HCT116 (cell line): ENCODE results near the gene EFCAB13. TPM values are rescaled to one million over a fixed set of nuclear protein-coding genes. Genes with fewer than 3 reads are reported as not detected.
"Not testable (repeated sequence)": the region's sequence is repeated elsewhere in the genome, so short reads cannot be mapped to it uniquely, and the experiment has no call there.

Experiments used
- ATAC-seq: fragments of 200-7000 bp; cut with Tn5 transposase; 2 replicates; pipeline ENCODE4 v1.9.1; 2020; ENCODE audit warnings: mild to moderate bottlenecking, moderate library complexity
- BruUV-seq: library from RNA; stranded (reverse); fragments of 400-500 nt; replicated peaks from 2 replicates; lab custom pipeline; 2021; lab: Mats Ljungman, UMichigan
- CTCF ChIA-PET: fragments of 300-600 bp; sonication (Branson Sonifier 250); formaldehyde crosslinking; loops from one replicate; lab custom pipeline; 2021; ENCODE audit warnings: antibody characterized with exemption; lab: Charles Lee
- POLR2A ChIA-PET: fragments of 300-600, 350-600 bp; sonication (Branson Sonifier 250); formaldehyde crosslinking; loops from one replicate; lab custom pipeline; 2021; ENCODE audit warnings: antibody characterized with exemption; lab: Charles Lee
- RAD21 ChIA-PET, 2 experiments: fragments of 300-600 bp; sonication (Branson Sonifier 250); formaldehyde crosslinking; loops; one replicate each; lab custom pipeline; 2023; ENCODE audit warnings: low total read pairs in 2 of 2; ENCODE audit not compliant: uncharacterized antibody in 2 of 2, unreplicated experiment in 2 of 2, low non-redundant PET in 1 of 2; lab: Charles Lee
- DNase-seq: peaks from one replicate; pipeline ENCODE4 v3.0.0-alpha.2; 2010; ENCODE audit warnings: low read depth, low spot score
- H2AFZ ChIP-seq: fragments of 200-600 bp; shearing (Covaris generic), sonication (generic); 2 replicates; pipeline ENCODE4 v1.6.1; 2017; ENCODE audit warnings: low read depth, mixed run types, mixed read lengths, antibody characterized with exemption, low read length; ENCODE audit not compliant: poor library complexity, severe bottlenecking
- H3K27ac ChIP-seq: 2 replicates; pipeline ENCODE4 v1.5.1; 2012; ENCODE audit warnings: low read depth, low read length
- H3K27me3 ChIP-seq: fragments of 200-600 bp; sonication (generic); 2 replicates; pipeline ENCODE4 v1.6.1; 2016; ENCODE audit warnings: mixed run types, low read length, mixed read lengths; ENCODE audit not compliant: insufficient read depth
- H3K36me3 ChIP-seq, 2 experiments: fragments of 200-500 bp in 1 of 2; fragments of 200-600 bp in 1 of 2; sonication (Bioruptor generic) in 1 of 2; sonication (generic) in 1 of 2; 2 replicates each; pipeline versions ENCODE4 v1.5.1 to v1.6.1; 2014 to 2016; ENCODE audit warnings: low read length in 2 of 2, inconsistent platforms in 1 of 2, mixed read lengths in 1 of 2, mixed run types in 1 of 2; ENCODE audit not compliant: insufficient read depth in 2 of 2, control insufficient read depth in 1 of 2
- H3K4me1 ChIP-seq, 2 experiments: fragments of 200-600 bp in 1 of 2; sonication (generic) in 1 of 2; 2 replicates each; pipeline versions ENCODE4 v1.5.1 to v1.6.1; 2012 to 2017; ENCODE audit warnings: low read length in 2 of 2, inconsistent platforms in 1 of 2, mild to moderate bottlenecking in 1 of 2, mixed read lengths in 1 of 2, mixed run types in 1 of 2, moderate library complexity in 1 of 2; ENCODE audit not compliant: insufficient read depth in 2 of 2, control insufficient read depth in 1 of 2
- H3K4me2 ChIP-seq: fragments of 200-600 bp; sonication (generic); 2 replicates; pipeline ENCODE4 v1.6.1; 2017; ENCODE audit warnings: mixed run types, low read length, mixed read lengths
- H3K4me3 ChIP-seq, 2 experiments: fragments of 200-600 bp in 1 of 2; sonication (generic) in 1 of 2; replicated peaks in 1 of 2; 2 replicates each; pipeline ENCODE4 v1.5.1; 2011 to 2016; ENCODE audit warnings: low read length in 2 of 2, control low read depth in 1 of 2, low read depth in 1 of 2, mild to moderate bottlenecking in 1 of 2, mixed read lengths in 1 of 2, mixed run types in 1 of 2
- H3K79me2 ChIP-seq: fragments of 200-600 bp; sonication (generic); 2 replicates; pipeline ENCODE4 v1.6.1; 2017; ENCODE audit warnings: mild to moderate bottlenecking, mixed run types, low read length, moderate library complexity, mixed read lengths; ENCODE audit not compliant: insufficient read depth
- H3K9ac ChIP-seq: fragments of 200-600 bp; sonication (generic); 2 replicates; pipeline ENCODE4 v1.6.1; 2016; ENCODE audit warnings: low read length, mixed read lengths
- H3K9me2 ChIP-seq: fragments of 200-600 bp; sonication (generic), shearing (Covaris generic); 2 replicates; pipeline ENCODE4 v1.6.1; 2017; ENCODE audit warnings: mixed run types, mild to moderate bottlenecking, moderate library complexity; ENCODE audit not compliant: insufficient read depth
- H3K9me3 ChIP-seq, 2 experiments: fragments of 200-500 bp in 1 of 2; fragments of 200-600 bp in 1 of 2; sonication (Bioruptor generic) in 1 of 2; sonication (generic) in 1 of 2; 2 replicates each; pipeline ENCODE4 v1.6.1; 2014 to 2017; ENCODE audit warnings: low read length in 2 of 2, mixed read lengths in 2 of 2, inconsistent platforms in 1 of 2, low read depth in 1 of 2, mild to moderate bottlenecking in 1 of 2, mixed run types in 1 of 2, moderate library complexity in 1 of 2; ENCODE audit not compliant: control insufficient read depth in 1 of 2, insufficient read depth in 1 of 2
- H4K20me1 ChIP-seq: fragments of 200-600 bp; sonication (generic), shearing (Covaris generic); 2 replicates; pipeline ENCODE4 v1.6.1; 2017; ENCODE audit warnings: mixed run types, mild to moderate bottlenecking, moderate library complexity; ENCODE audit not compliant: insufficient read depth
- ELF1 ChIP-seq: IDR thresholded peaks from 2 replicates; pipeline ENCODE4 v1.6.1; 2012; ENCODE audit warnings: low read depth, borderline replicate concordance
- POLR2A ChIP-seq: IDR thresholded peaks from 2 replicates; pipeline ENCODE4 v1.7.0; 2011; ENCODE audit warnings: borderline replicate concordance; ENCODE audit not compliant: insufficient read depth, insufficient read length; ENCODE audit errors: extremely low read depth
- SRF ChIP-seq: IDR thresholded peaks from 2 replicates; pipeline ENCODE4 v1.6.1; 2012; ENCODE audit warnings: low read depth
- ZFX ChIP-seq: fragments of 450-650 bp; IDR thresholded peaks from 2 replicates; pipeline ENCODE4 v1.6.1; 2017
- intact Hi-C: fragments of 100-400 bp; cut with micrococcal nuclease; formaldehyde crosslinking; loops from 2 replicates; pipeline ENCODE4 v1.10.0; 2022
- total RNA-seq: library from RNA; stranded (reverse); gene quantifications from one replicate; pipeline ENCODE4 v1.2.1, GENCODE V29; 2021; ENCODE audit not compliant: unreplicated experiment
- TF ChIP-seq, protein P1 (sequence below), 3 experiments: fragments of 200-600 bp in 1 of 3; sonication (generic) in 1 of 3; IDR thresholded peaks in 2 of 3; conservative IDR thresholded peaks in 1 of 3; 2 replicates each; pipeline ENCODE4 v1.5.1; 2012 to 2017; ENCODE audit warnings: low read depth in 2 of 3, low read length in 2 of 3, antibody characterized with exemption in 1 of 3, borderline replicate concordance in 1 of 3, control low read depth in 1 of 3, mild to moderate bottlenecking in 1 of 3, mixed read lengths in 1 of 3, mixed run types in 1 of 3, moderate library complexity in 1 of 3; ENCODE audit not compliant: insufficient read depth in 1 of 3

EFCAB13 gene
- total RNA-seq, 1 experiment from 2014 or later = not detected

DNA sequence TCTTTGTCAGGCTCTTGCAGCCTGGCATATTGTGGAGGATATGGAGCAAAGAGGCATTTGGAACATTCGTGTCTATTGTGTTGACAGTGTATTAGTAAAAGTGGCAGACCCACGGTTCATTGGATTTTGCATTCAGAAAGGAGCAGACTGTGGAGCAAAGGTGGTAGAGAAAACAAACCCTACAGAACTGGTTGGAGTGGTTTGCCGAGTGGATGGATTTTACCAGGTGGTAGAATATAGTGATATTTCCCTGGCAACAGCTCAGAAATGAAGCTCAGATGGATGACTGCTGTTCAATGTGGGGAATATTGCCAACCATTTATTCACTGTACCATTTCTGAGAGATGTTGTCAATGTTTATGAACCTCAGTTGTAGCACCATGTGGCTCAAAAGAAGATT, 44.5 kb downstream of the EFCAB13 start:
- no peak overlapping the region for H3K27ac ChIP-seq
- H3K4me1 ChIP-seq = no peaks in the 10 kb centered on the region
- no peak for TF ChIP-seq POLR2A
- TF ChIP-seq, protein P1, sequence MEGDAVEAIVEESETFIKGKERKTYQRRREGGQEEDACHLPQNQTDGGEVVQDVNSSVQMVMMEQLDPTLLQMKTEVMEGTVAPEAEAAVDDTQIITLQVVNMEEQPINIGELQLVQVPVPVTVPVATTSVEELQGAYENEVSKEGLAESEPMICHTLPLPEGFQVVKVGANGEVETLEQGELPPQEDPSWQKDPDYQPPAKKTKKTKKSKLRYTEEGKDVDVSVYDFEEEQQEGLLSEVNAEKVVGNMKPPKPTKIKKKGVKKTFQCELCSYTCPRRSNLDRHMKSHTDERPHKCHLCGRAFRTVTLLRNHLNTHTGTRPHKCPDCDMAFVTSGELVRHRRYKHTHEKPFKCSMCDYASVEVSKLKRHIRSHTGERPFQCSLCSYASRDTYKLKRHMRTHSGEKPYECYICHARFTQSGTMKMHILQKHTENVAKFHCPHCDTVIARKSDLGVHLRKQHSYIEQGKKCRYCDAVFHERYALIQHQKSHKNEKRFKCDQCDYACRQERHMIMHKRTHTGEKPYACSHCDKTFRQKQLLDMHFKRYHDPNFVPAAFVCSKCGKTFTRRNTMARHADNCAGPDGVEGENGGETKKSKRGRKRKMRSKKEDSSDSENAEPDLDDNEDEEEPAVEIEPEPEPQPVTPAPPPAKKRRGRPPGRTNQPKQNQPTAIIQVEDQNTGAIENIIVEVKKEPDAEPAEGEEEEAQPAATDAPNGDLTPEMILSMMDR (IDR thresholded peaks at IDR 0.05 in 2 of 3, conservative IDR thresholded peaks at IDR 0.05 in 1 of 3; ENCODE audit: borderline replicate concordance in 1 of 3, insufficient read depth in 1 of 3, low read depth in 2 of 3, low read length in 2 of 3) = no peak
- no peak for TF ChIP-seq ELF1
- no peak for TF ChIP-seq SRF
- TF ChIP-seq ZFX = no peak
- no peak for DNase-seq
- H3K9me3 ChIP-seq = no peaks in the 10 kb centered on the region
- no peak for ATAC-seq
- H3K36me3 ChIP-seq = peaks cover 0 to 4% of the 10 kb centered on the region in 2 experiments; a peak in 1 of 4 replicates
- no peaks in the 10 kb centered on the region for H4K20me1 ChIP-seq
- H3K9ac ChIP-seq = no peak overlapping the region
- no peaks in the 10 kb centered on the region for H3K79me2 ChIP-seq
- no peak overlapping the region for H3K4me3 ChIP-seq
- intact Hi-C loops = no loop called here
- ChIA-PET CTCF (no interaction called here), RAD21 (no interaction called here), POLR2A (no interaction called here)
- no peak overlapping the region for H2AFZ ChIP-seq
- no TSS peak for BruUV-seq
- no peak overlapping the region for H3K4me2 ChIP-seq
- no peaks in the 10 kb centered on the region for H3K27me3 ChIP-seq
- H3K9me2 ChIP-seq = no peaks in the 10 kb centered on the region; the same call in 1 of the 2 replicates

DNA sequence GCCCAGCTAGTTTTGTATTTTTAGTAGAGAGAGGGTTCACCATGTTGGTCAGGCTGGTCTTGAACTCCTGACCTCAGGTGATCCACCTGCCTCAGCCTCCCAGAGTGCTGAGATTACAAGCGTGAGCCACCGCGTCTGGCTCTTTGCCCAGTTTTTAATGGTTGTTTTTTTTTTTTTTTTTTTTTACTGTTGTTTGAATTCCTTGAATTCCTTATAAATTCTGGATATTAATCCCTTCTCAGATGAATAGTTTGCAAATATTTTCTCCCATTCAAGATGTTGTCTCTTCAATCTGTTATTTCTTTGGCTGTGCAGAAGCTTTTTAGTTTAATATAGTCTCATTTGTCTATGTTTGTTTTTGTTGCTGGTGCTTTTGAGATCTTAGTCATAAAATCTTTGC, 47.1 kb downstream of the EFCAB13 start:
- H3K27me3 ChIP-seq, H3K36me3 ChIP-seq, POLR2A ChIA-PET, CTCF ChIA-PET, H2AFZ ChIP-seq, H3K9me3 ChIP-seq, H3K9ac ChIP-seq, H3K27ac ChIP-seq, ATAC-seq, H3K79me2 ChIP-seq, DNase-seq, H3K4me3 ChIP-seq, H3K4me2 ChIP-seq, BruUV-seq, H4K20me1 ChIP-seq, RAD21 ChIA-PET, H3K9me2 ChIP-seq, intact Hi-C loops, H3K4me1 ChIP-seq: not testable (repeated sequence)
